Astrocyte of the spinal cord (primary cell): ENCODE measurements around the gene LRRC4.

Experiments used
- DNase-seq: peaks from one replicate; pipeline ENCODE4 v3.0.0; 2011; ENCODE audit warnings: low read depth, low spot score
- H3K4me3 ChIP-seq: 2 replicates; pipeline ENCODE4 v1.5.1; 2011; ENCODE audit warnings: low read depth, mild to moderate bottlenecking, low read length, moderate library complexity
- in situ Hi-C: cut with HindIII; loops from 2 replicates; pipeline ENCODE4 v1.10.0; 2017; ENCODE audit warnings: low sequenced_read_pairs
- TF ChIP-seq, protein P1 (sequence below): IDR thresholded peaks from 2 replicates; pipeline ENCODE4 v1.5.1; 2012; ENCODE audit warnings: low read depth, mild to moderate bottlenecking, low read length, inconsistent platforms

LRRC4 gene

DNA sequence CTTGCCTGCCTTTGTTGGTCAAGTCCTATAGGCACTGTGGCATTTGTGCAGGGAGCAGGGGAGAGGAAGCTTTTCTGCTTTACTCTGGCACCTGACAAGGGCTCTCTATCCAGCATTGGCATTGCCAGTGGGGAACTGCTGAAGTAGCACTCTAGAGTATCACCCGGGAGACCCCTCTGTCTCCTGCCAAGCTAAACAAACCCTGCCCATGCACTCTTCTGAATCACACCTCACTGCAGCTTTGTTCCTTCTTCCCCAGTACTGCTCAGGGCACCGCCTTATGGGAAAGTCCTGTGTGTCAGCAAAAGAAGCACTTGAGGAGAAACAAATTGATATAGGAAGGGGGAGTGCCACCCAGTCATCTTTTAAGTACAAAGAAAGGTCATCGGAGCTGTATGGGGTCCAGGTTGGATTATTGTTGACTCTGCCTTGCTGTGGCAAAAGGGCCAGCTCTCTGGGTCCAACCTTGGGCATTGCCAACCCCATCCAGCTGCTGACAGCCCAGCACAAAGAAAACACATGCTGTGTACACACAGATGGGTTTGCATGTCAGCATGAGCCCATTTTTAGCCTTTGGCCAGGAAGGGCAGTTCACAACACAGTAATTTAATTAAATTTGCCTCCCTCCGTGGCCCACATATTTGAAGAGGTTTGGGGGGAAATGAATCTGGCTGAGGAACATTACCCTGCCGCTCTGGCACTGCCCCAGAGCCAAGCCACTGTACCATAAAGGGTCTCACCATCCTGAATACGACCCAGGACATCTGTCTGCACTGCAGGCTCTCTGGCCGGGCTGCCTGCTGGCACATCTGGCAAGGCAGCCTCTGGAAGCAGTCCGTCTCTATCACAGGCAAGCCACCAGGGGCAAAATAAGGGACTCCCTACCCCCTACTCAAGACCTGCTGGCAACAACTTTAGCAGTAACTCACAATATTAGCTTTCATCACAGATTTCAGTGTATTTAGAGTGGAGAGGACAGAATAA is 13.1 kb downstream of the LRRC4 start:
- TF ChIP-seq, protein P1, sequence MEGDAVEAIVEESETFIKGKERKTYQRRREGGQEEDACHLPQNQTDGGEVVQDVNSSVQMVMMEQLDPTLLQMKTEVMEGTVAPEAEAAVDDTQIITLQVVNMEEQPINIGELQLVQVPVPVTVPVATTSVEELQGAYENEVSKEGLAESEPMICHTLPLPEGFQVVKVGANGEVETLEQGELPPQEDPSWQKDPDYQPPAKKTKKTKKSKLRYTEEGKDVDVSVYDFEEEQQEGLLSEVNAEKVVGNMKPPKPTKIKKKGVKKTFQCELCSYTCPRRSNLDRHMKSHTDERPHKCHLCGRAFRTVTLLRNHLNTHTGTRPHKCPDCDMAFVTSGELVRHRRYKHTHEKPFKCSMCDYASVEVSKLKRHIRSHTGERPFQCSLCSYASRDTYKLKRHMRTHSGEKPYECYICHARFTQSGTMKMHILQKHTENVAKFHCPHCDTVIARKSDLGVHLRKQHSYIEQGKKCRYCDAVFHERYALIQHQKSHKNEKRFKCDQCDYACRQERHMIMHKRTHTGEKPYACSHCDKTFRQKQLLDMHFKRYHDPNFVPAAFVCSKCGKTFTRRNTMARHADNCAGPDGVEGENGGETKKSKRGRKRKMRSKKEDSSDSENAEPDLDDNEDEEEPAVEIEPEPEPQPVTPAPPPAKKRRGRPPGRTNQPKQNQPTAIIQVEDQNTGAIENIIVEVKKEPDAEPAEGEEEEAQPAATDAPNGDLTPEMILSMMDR = no peak
- peak; percentile 57 for DNase-seq
- in situ Hi-C loops = no loop called here
- H3K4me3 ChIP-seq = no peak overlapping the region

DNA sequence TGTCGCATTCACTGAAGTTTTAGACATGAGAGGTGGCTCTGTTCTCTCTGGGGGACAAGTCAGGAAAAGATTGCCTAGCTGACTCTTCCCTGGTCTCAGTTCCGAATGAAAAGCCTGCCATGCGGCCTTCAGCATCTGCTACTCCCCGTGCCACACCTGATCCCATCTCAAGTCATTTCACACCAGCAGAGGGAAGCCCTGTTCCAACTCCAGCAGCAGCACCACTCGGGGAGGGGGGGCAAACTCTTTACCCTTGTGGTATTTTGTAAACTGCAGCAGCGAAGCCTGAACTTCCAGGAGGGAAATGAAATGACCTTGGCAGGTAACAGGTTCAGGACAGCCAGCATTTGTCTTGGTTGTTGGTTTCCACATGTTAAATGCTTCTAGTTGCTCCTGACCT is 13.8 kb downstream of the LRRC4 start:
- in situ Hi-C loops = no loop called here
- H3K4me3 ChIP-seq = no peak overlapping the region
- TF ChIP-seq, protein P1 = peak; percentile 4
- no peak for DNase-seq

DNA sequence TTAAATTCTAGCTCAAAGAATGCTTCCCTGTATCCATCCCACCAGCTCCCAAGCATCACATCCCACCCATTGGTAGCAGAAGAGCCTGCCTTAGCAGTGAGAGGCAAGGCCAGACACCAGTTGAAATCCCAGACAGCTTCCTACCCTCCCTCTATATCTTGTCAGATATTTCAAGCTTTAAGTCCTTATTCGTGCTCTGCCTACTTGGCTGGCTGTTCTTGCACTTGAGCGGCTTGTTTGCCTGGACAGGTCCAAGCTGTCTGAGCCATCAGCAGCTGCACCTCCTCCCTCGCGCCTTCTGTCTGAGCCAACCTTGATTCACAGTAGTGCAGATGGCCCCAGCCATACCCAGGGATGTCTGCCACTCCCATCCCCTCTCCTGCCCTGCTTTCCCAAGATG is 16.4 kb downstream of the LRRC4 start:
- TF ChIP-seq, protein P1 = no peak
- no peak for DNase-seq
- in situ Hi-C loops = no loop called here
- H3K4me3 ChIP-seq = no peak overlapping the region

DNA sequence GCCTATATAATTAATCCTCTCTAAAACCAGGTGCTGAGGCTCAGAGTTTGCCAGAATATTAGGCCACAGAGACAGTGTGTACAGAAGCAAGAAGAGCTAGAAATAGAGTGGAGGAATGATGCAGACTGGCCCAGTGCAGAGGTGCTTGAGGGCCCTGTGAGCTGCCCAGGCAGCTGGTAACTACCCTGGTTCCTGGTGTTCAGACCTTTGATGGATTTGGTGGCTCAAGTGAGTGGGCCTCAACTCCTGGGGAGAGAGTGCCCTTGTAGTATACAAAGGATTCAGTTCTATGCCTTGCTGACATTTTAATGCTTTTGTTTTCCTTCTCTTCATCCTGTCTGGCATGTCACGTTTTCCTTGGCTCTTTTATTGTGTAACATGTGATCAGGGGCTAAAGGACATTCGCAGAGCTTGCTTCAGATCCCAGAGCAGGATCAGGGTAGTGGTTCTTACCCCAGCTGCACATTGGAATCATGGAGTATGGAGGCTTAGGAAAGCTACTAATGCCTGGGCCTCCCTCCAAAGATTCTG is 20.0 kb downstream of the LRRC4 start:
- H3K4me3 ChIP-seq = no peak overlapping the region
- DNase-seq = no peak
- TF ChIP-seq, protein P1 = no peak

DNA sequence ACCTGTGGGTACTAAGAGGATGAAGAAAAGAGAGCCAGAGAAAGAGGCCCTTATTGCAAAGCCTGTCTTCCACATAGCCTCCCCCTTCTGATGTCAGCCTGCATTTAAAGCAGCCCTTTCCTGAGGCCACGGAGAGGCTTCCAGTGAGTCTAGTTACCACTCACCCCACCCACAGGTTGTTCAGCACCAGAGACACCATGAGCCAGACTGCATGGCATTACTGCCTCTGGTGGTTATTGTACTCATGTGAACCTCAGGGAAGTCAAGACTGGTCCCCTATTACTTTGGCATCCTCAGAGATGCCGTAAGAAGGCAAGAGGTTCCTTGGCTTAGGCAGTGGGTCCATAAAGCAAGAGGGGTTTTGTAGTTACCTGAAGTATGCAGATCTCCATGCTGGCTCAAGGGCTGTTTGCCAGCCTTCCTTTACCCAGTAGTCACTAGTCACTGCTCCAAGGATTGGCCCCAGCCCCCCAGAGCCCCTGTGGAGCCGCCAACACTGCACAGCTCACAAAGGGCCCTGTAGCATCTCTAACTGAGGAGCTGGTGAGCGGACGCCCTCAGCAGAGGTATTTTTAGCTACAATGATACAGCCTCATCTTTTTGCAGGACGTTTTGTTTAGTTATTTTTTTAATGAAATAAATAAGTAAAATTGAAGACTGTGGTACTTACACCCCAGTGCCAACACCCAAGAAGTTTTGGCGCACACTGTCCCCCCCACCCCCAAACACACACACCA is 20.7 kb downstream of the LRRC4 start:
- no peak for DNase-seq
- TF ChIP-seq, protein P1 = peak; percentile 27
- in situ Hi-C loops = no loop called here
- H3K4me3 ChIP-seq = no peak overlapping the region

More for the DNA sequence above, 20.0 kb downstream of the LRRC4 start:
- in situ Hi-C loops = no loop called here

DNA sequence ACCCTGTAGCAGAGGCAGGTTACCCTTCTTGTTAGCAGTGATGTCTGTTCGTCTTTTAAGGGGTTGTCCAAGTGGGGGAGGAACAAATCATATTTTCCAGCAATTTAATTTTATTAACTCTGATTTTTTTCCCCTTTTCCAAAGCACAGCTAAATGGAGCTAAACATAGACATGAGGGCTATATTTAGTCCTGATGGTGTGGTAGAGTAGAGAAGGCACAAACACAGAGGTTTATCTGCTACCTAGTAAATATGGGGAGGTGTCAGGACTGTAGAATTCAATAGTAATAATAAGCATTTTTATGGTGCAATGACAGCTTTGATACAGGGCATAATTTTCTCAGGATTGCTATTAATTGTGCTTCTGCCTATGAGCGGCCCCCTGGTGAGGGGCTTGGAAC is 22.5 kb downstream of the LRRC4 start:
- TF ChIP-seq, protein P1 = no peak
- DNase-seq = no peak
- in situ Hi-C loops = no loop called here
- H3K4me3 ChIP-seq = no peak overlapping the region
